Body of pancreas (tissue), 4 donors: Measurements from ENCODE around the gene NTSR1. TPM values are rescaled to one million over a fixed set of nuclear protein-coding genes. Genes with fewer than 3 reads are reported as not detected.

ENCODE experiments used
- ATAC-seq: fragments of 150-250 bp; one replicate; pipeline ENCODE4 v1.9.1; 2016
- DNase-seq, 4 donors: peaks; one replicate each; pipeline ENCODE4 v3.0.0-alpha.2; 2019
- H3K27ac ChIP-seq, 4 donors: fragments of 200-600 bp; sonication (generic); 1 replicate in 3 of 4; 2 replicates in 1 of 4; pipeline versions ENCODE4 v1.5.1 to v1.6.1; 2016 to 2019; ENCODE audit warnings: mild to moderate bottlenecking in 1 of 4, mixed read lengths in 1 of 4, moderate library complexity in 1 of 4
- H3K27me3 ChIP-seq, 2 donors: fragments of 200-600 bp; sonication (generic); one replicate each; pipeline ENCODE4 v1.6.0; 2016; ENCODE audit warnings: mild to moderate bottlenecking in 1 of 2
- H3K36me3 ChIP-seq, 2 donors: fragments of 200-600 bp; sonication (generic); replicated peaks in 1 of 2; 2 replicates each; pipeline ENCODE4 v1.5.1; 2016; ENCODE audit warnings: low read depth in 2 of 2; ENCODE audit not compliant: insufficient read depth in 1 of 2
- H3K4me1 ChIP-seq: fragments of 200-600 bp; sonication (generic); one replicate; pipeline ENCODE4 v1.6.0; 2016
- H3K4me3 ChIP-seq, 2 donors: fragments of 200-600 bp; sonication (generic); 1 replicate in 1 of 2; 2 replicates in 1 of 2; pipeline ENCODE4 v1.5.1; 2016 to 2019
- H3K9me3 ChIP-seq, 3 donors: fragments of 200-600 bp; sonication (generic); 1 replicate in 2 of 3; 2 replicates in 1 of 3; pipeline ENCODE4 v1.5.1; 2016
- POLR2A ChIP-seq, 3 donors: fragments of 450-650 bp; IDR thresholded peaks; one replicate each; pipeline ENCODE4 v1.6.1; 2016; ENCODE audit warnings: antibody characterized with exemption in 3 of 3, mild to moderate bottlenecking in 2 of 3
- WGBS, 2 donors: methylation state at CpG; one replicate each; pipeline ENCODE4 v1.1.5; 2017; 5-methylcytosine and 5-hydroxymethylcytosine counted together
- intact Hi-C: fragments of 100-400 bp; cut with DNase I; formaldehyde crosslinking; loops from one replicate; pipeline ENCODE4 v1.15.1; 2023
- total RNA-seq, 2 donors: library from RNA; depleted of rRNA; stranded (reverse); fragments of >200 nt; gene quantifications; one replicate each; pipeline ENCODE4 v1.1.0, GENCODE V29; 2016
- TF ChIP-seq, protein P1 (sequence below), 7 experiments: fragments of 450-650 bp in 4 of 7; fragments of 200-600 bp in 3 of 7; sonication (generic) in 3 of 7; IDR thresholded peaks; one replicate each; pipeline ENCODE4 v1.5.1; 2016 to 2019; ENCODE audit warnings: antibody characterized with exemption in 7 of 7

Gene NTSR1
- total RNA-seq, 2 donors from 2014 or later: not detected

DNA sequence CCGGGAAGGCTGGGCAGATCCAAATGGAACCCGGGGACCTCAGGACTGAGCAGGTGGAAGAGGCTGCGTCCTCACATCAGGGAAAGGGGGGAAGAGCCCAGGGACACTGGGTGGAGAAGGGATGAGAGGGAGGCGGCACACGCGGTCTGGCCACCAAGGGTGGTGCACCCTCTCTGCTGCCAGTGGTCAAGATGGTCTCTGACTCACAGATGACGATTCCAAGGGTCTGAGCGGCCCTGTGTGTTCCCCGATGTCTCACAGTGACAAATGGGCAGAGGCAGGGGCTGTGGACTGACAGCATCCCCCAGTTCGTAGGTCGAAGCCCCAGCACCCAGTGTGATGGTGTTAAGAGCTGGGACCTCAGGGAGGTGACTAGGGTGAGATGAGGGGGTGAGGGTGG lies 34.3 kb upstream of the NTSR1 start:
- H3K9me3 ChIP-seq: no peaks in the 10 kb centered on the region
- no peaks in the 10 kb centered on the region for H3K36me3 ChIP-seq
- DNase-seq: no peak
- TF ChIP-seq POLR2A (IDR thresholded peaks at IDR 0.05): no peak
- TF ChIP-seq, protein P1, sequence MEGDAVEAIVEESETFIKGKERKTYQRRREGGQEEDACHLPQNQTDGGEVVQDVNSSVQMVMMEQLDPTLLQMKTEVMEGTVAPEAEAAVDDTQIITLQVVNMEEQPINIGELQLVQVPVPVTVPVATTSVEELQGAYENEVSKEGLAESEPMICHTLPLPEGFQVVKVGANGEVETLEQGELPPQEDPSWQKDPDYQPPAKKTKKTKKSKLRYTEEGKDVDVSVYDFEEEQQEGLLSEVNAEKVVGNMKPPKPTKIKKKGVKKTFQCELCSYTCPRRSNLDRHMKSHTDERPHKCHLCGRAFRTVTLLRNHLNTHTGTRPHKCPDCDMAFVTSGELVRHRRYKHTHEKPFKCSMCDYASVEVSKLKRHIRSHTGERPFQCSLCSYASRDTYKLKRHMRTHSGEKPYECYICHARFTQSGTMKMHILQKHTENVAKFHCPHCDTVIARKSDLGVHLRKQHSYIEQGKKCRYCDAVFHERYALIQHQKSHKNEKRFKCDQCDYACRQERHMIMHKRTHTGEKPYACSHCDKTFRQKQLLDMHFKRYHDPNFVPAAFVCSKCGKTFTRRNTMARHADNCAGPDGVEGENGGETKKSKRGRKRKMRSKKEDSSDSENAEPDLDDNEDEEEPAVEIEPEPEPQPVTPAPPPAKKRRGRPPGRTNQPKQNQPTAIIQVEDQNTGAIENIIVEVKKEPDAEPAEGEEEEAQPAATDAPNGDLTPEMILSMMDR (IDR thresholded peaks at IDR 0.05): no peak
- ATAC-seq: no peak
- WGBS, 2 donors: 77% methylated on average over 11 of the region's 11 CpGs
- no peak overlapping the region for H3K27ac ChIP-seq
- H3K4me3 ChIP-seq: no peak overlapping the region
- intact Hi-C loops: loop anchor here (5.0 kb wide), 1 partner anchor 113 kb away; no protein-coding TSS in a partner anchor
- H3K4me1 ChIP-seq: no peaks in the 10 kb centered on the region
- peaks cover 0 to 3% of the 10 kb centered on the region in 2 donors for H3K27me3 ChIP-seq

DNA sequence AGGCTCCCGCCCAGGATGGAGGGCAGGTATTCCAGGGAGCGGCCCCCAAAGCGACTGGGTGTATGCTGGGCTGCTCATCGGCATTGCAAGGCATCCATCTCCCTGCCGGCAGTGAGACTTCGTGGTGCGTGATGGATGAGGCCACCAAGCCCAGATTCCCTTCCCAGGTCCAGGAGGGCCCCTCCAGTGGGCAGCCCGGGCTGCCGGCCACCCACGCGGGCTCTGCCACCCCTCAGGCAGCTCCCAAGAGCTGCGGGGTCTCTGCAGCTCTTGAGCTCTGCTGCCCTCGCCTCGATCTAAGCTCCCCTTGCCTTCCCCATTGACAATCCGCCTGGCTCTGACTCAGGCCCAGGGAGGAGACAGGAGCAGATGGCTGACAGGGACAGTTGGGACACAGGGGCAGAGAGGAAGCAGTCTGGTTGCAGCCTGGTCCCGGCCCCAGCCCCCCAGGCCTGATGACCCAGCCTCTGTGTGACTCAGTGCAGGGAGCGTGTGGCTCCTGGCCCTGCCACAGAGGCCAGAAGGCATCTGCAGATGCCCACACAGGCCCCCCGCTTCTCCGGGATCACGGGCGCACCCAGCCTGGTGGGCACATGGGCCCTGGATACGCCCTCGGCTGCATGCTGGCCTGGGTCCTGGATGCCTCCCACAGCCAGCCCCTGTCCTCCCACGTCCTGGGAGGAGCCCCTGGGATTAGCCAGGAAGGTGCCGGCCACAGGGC lies 33.3 kb upstream of the NTSR1 start:
- H3K27ac ChIP-seq: no peak overlapping the region
- no peak overlapping the region for H3K4me3 ChIP-seq
- TF ChIP-seq POLR2A (IDR thresholded peaks at IDR 0.05): no peak
- TF ChIP-seq, protein P1 (IDR thresholded peaks at IDR 0.05): no peak
- H3K9me3 ChIP-seq: no peaks in the 10 kb centered on the region
- no peaks in the 10 kb centered on the region for H3K36me3 ChIP-seq
- no peaks in the 10 kb centered on the region for H3K4me1 ChIP-seq
- 57 to 71% methylated on average over 14 to 25 of the region's 25 CpGs for WGBS, 2 donors
- H3K27me3 ChIP-seq: peaks cover 0 to 3% of the 10 kb centered on the region in 2 donors
- DNase-seq: peak in 1 of 4 donors; percentile 44
- no peak for ATAC-seq
- intact Hi-C loops: no loop called here

DNA sequence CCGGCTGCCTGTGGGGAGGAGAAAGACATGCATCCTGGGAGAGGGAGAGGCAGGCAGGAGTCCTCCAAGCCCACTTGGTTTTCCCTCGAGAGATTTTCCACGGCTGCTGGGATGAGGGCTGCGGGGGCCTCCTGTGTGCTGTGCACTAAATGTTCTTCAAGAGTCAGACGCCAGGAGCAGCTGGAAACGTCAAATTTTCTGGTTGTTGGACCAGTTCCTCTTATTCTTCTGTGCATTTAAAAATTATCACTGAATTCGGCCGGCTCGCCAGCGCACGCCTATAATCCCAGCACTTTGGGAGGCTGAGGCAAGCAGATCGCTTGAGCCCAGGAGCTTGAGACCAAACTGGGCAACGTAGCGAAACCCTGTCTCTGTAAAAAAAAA lies 32.8 kb upstream of the NTSR1 start:
- Histone ChIP-seq H3K27ac (no peak overlapping the region), H3K9me3 (no peaks in the 10 kb centered on the region), H3K27me3 (peaks cover 0 to 3% of the 10 kb centered on the region in 2 donors), H3K4me3 (no peak overlapping the region), H3K4me1 (no peaks in the 10 kb centered on the region), H3K36me3 (no peaks in the 10 kb centered on the region)
- intact Hi-C loops: no loop called here
- TF ChIP-seq POLR2A (IDR thresholded peaks at IDR 0.05): no peak
- TF ChIP-seq, protein P1 (IDR thresholded peaks at IDR 0.05): no peak
- DNase-seq (no peak), ATAC-seq (no peak)
- 68 to 86% methylated on average over 13 to 14 of the region's 14 CpGs for WGBS, 2 donors

DNA sequence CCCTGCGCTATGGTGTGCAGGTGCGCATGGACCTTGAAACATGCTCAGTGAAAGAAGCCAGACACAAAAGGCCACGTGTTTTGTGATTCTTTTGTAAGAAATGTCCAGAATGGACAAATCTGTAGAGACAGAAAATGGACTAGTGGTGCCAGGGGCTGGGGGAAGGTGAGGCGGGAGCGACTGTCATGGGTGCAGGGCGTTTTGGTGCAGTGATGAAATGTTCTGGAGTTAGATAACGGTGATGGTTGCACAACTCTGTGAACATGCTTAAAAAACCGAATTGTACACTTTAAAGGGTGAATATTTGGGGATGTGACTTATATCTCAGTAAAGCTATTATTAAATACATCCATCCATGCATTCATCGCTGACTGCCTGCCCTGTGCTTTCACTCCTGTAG lies 31.7 kb upstream of the NTSR1 start:
- no peak overlapping the region for H3K27ac ChIP-seq
- intact Hi-C loops: no loop called here
- H3K4me1 ChIP-seq: no peaks in the 10 kb centered on the region
- no peaks in the 10 kb centered on the region for H3K9me3 ChIP-seq
- H3K27me3 ChIP-seq: peaks cover 0 to 3% of the 10 kb centered on the region in 2 donors
- H3K36me3 ChIP-seq: no peaks in the 10 kb centered on the region
- no peak overlapping the region for H3K4me3 ChIP-seq
- TF ChIP-seq POLR2A (IDR thresholded peaks at IDR 0.05): no peak
- TF ChIP-seq, protein P1 (IDR thresholded peaks at IDR 0.05): no peak
- DNase-seq: no peak
- 53 to 69% methylated on average over 9 of the region's 9 CpGs for WGBS, 2 donors
- no peak for ATAC-seq

DNA sequence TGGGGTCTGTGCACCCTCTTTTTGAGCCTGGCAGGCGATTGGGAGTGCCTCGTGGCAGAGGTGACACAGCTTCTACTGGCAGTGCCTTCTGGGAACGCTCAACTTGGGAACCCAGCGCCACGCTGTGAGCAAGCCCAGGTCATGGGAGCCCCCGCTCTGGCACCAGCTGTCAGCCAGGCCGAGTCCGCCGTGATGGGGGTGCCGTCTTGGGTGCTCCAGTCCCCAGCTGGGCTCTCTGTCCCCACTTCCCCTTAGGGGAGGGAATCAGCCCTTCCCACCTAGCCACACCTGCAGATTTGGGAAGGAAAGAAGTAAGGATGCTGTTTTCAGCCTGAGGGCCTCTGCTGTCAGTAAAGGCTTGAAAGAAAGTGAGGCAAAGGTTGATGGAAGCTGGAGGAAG lies 31.0 kb upstream of the NTSR1 start:
- WGBS, 2 donors: 46% methylated on average over 10 of the region's 10 CpGs; no CpG with 5 or more reads in 1 of the 2 donors
- Histone ChIP-seq H3K4me1 (no peaks in the 10 kb centered on the region), H3K27ac (no peak overlapping the region), H3K27me3 (peaks cover 0 to 3% of the 10 kb centered on the region in 2 donors), H3K4me3 (no peak overlapping the region), H3K9me3 (no peaks in the 10 kb centered on the region), H3K36me3 (no peaks in the 10 kb centered on the region)
- intact Hi-C loops: no loop called here
- ATAC-seq: no peak
- DNase-seq: no peak
- TF ChIP-seq, protein P1 (IDR thresholded peaks at IDR 0.05): no peak
- TF ChIP-seq POLR2A (IDR thresholded peaks at IDR 0.05): no peak
